Posterior vena cava (tissue), 2 donors: ENCODE measurements around the gene PIERCE2. TPM values are rescaled to one million over a fixed set of nuclear protein-coding genes. Genes with fewer than 3 reads are reported as not detected.
"Not testable (repeated sequence)": the region's sequence is repeated elsewhere in the genome, so short reads cannot be mapped to it uniquely, and the experiment has no call there.

Experiments used
- DNase-seq: peaks from one replicate; pipeline ENCODE4 v3.0.0-alpha.2; 2020; ENCODE audit warnings: low spot score
- intact Hi-C, 2 donors: fragments of 100-400 bp; cut with DNase I; formaldehyde crosslinking; loops; one replicate each; pipeline versions ENCODE4 v1.14.1 to v1.14.2; 2022 to 2023
- microRNA-seq, 2 donors: library from miRNA; unstranded; fragments of <30 nt; microRNA quantifications; one replicate each; pipeline ENCODE4 v1.2.0, GENCODE V29; 2020 to 2021; ENCODE audit warnings: borderline microRNAs expressed in 2 of 2
- total RNA-seq, 2 donors: library from RNA; stranded (reverse); fragmentation: NEBNext Ultra II Directional; extraction: Animal tissue kit (Norgen Biotek cat#: 25700); gene quantifications; one replicate each; pipeline ENCODE4 v1.2.1, GENCODE V29; 2021
- donor health status: DM: yes; HTN: yes; CAD: no.
- donor health status: DM: yes; HTN: yes; CAD: no.

Gene PIERCE2
- total RNA-seq, 2 donors from 2014 or later: 1.4 to 1.8 TPM

GRCh38 chr15:55420171-55420866 is 12.0 kb downstream of the PIERCE2 start:
- intact Hi-C loops: no loop called here
- no peak for DNase-seq

- no peak for DNase-seq
- intact Hi-C loops: no loop called here
These were observed 13.8 kb downstream of the PIERCE2 start for GRCh38 chr15:55422089-55422488.

- no peak for DNase-seq
- intact Hi-C loops: no loop called here
These were observed 26.9 kb downstream of the PIERCE2 start for GRCh38 chr15:55434989-55435825.

- intact Hi-C loops: not testable (repeated sequence)
These were observed 34.8 kb downstream of the PIERCE2 start for GRCh38 chr15:55443141-55443540.

GRCh38 chr15:55445936-55446335 is 37.6 kb downstream of the PIERCE2 start:
- DNase-seq: not testable (repeated sequence)
- intact Hi-C loops: loop anchor here in 1 of 2 donors (5.0 kb wide), 1 partner anchor 84 kb away; no protein-coding TSS in a partner anchor

More at GRCh38 chr15:55443141-55443540, 34.8 kb downstream of the PIERCE2 start:
- not testable (repeated sequence) for DNase-seq

- not testable (repeated sequence) for DNase-seq
- intact Hi-C loops: loop anchor here in 1 of 2 donors (5.0 kb wide), 1 partner anchor 84 kb away; no protein-coding TSS in a partner anchor
These were observed 38.2 kb downstream of the PIERCE2 start for GRCh38 chr15:55446379-55447029.

- DNase-seq: not testable (repeated sequence)
- intact Hi-C loops: loop anchor here in 1 of 2 donors (5.0 kb wide), 1 partner anchor 85 kb away; no protein-coding TSS in a partner anchor
These were observed 38.7 kb downstream of the PIERCE2 start for GRCh38 chr15:55447030-55447394.

- intact Hi-C loops: no loop called here
- DNase-seq: no peak
These were observed 49.2 kb downstream of the PIERCE2 start for GRCh38 chr15:55457401-55458022.

- intact Hi-C loops: no loop called here
- no peak for DNase-seq
These were observed 53.2 kb downstream of the PIERCE2 start for GRCh38 chr15:55461447-55461846.

GRCh38 chr15:55468321-55468720 is 60.0 kb downstream of the PIERCE2 start:
- intact Hi-C loops: no loop called here
- DNase-seq: no peak

Small RNAs within 50 kb of the gene (microRNA-seq; reads per million reads assigned to microRNA genes)
- gene MIR628: 186 to 280 reads per million in 2 donors

Other genes with a start within 250 kb of the PIERCE2 start
- 10 to 100 TPM; 68.9 to 69.9 TPM for gene RSL24D1, start 211.6 kb upstream of the PIERCE2 start, total RNA-seq
- 10 to 100 TPM; 40.6 to 59.3 TPM for gene RAB27A, start 118.7 kb upstream of the PIERCE2 start, total RNA-seq
- 1 to 10 TPM; 8.5 to 8.7 TPM for gene PIGBOS1, start 89.4 kb upstream of the PIERCE2 start, total RNA-seq
- 10 to 100 TPM; 13.6 to 16.1 TPM for gene PIGB, start 89.3 kb upstream of the PIERCE2 start, total RNA-seq
- 10 to 100 TPM; 89.9 to 91.3 TPM for gene CCPG1, start 136 bp upstream of the PIERCE2 start, total RNA-seq
- 1 to 10 TPM in 1 of 2 donors, under 1 TPM in 1; 0.93 to 1.9 TPM for gene DNAAF4, start 99.7 kb downstream of the PIERCE2 start, total RNA-seq
- 10 to 100 TPM; 12.5 to 15.4 TPM for gene PYGO1, start 179.8 kb downstream of the PIERCE2 start, total RNA-seq